Measurements from ENCODE around the gene DBNDD1. TPM values are rescaled to one million over a fixed set of nuclear protein-coding genes. Genes with fewer than 3 reads are reported as not detected.

DBNDD1 gene
- total RNA-seq, 1 experiment from 2014 or later: 75.0 TPM

DNA sequence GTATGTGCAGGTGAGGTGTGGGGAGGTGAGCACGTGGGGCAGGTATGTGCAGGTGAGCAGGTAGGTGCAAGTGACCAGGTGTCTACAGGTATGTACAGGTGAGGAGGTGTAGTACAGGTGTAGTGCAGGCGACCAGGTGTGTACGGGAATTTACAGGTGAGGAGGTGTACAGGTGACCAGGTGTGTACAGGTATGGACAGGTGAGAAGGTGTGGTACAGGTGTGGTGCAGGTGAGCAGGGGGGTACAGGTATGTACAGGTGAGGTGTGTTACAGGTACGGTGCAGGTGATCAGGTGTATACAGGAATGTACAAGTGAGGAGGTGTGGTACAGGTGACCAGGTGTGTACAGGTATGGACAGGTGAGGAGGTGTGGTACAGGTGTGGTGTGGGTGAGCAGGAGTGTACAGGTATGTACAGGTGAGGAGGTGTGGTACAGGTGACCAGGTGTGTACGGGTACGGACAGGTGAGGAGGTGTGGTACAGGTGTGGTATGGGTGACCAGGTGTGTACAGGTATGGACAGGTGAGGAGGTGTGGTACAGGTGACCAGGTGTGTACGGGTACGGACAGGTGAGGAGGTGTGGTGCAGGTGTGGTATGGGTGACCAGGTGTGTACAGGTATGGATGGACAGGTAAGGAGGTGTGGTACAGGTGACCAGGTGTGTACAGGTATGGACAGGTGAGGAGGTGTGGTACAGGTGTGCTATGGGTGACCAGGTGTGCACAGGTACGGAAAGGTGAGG lies 12.8 kb upstream of the DBNDD1 start (continued):
- TF ChIP-seq, protein P1, sequence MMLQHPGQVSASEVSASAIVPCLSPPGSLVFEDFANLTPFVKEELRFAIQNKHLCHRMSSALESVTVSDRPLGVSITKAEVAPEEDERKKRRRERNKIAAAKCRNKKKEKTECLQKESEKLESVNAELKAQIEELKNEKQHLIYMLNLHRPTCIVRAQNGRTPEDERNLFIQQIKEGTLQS (CRISPR knock-in tag; conservative IDR thresholded peaks at IDR 0.05): no peak
- no peak for TF ChIP-seq JUN (CRISPR knock-in tag; IDR thresholded peaks at IDR 0.05)
- TF ChIP-seq SOX15 (CRISPR knock-in tag; IDR thresholded peaks at IDR 0.05): no peak
- TF ChIP-seq, protein P2, sequence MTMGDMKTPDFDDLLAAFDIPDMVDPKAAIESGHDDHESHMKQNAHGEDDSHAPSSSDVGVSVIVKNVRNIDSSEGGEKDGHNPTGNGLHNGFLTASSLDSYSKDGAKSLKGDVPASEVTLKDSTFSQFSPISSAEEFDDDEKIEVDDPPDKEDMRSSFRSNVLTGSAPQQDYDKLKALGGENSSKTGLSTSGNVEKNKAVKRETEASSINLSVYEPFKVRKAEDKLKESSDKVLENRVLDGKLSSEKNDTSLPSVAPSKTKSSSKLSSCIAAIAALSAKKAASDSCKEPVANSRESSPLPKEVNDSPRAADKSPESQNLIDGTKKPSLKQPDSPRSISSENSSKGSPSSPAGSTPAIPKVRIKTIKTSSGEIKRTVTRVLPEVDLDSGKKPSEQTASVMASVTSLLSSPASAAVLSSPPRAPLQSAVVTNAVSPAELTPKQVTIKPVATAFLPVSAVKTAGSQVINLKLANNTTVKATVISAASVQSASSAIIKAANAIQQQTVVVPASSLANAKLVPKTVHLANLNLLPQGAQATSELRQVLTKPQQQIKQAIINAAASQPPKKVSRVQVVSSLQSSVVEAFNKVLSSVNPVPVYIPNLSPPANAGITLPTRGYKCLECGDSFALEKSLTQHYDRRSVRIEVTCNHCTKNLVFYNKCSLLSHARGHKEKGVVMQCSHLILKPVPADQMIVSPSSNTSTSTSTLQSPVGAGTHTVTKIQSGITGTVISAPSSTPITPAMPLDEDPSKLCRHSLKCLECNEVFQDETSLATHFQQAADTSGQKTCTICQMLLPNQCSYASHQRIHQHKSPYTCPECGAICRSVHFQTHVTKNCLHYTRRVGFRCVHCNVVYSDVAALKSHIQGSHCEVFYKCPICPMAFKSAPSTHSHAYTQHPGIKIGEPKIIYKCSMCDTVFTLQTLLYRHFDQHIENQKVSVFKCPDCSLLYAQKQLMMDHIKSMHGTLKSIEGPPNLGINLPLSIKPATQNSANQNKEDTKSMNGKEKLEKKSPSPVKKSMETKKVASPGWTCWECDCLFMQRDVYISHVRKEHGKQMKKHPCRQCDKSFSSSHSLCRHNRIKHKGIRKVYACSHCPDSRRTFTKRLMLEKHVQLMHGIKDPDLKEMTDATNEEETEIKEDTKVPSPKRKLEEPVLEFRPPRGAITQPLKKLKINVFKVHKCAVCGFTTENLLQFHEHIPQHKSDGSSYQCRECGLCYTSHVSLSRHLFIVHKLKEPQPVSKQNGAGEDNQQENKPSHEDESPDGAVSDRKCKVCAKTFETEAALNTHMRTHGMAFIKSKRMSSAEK (CRISPR knock-in tag; IDR thresholded peaks at IDR 0.05; ENCODE audit: borderline replicate concordance): no peak
- no peak for TF ChIP-seq GRHL2 (CRISPR knock-in tag; IDR thresholded peaks at IDR 0.05; ENCODE audit: insufficient replicate concordance, severe bottlenecking)
- no peak for TF ChIP-seq CBFB (CRISPR knock-in tag; IDR thresholded peaks at IDR 0.05; ENCODE audit: low read depth)
- TF ChIP-seq ZNF317 (CRISPR knock-in tag; IDR thresholded peaks at IDR 0.05; ENCODE audit: borderline replicate concordance, low read depth): no peak
- TF ChIP-seq ESRRA (CRISPR knock-in tag; IDR thresholded peaks at IDR 0.05; ENCODE audit: borderline replicate concordance): no peak
- TF ChIP-seq, protein P3, sequence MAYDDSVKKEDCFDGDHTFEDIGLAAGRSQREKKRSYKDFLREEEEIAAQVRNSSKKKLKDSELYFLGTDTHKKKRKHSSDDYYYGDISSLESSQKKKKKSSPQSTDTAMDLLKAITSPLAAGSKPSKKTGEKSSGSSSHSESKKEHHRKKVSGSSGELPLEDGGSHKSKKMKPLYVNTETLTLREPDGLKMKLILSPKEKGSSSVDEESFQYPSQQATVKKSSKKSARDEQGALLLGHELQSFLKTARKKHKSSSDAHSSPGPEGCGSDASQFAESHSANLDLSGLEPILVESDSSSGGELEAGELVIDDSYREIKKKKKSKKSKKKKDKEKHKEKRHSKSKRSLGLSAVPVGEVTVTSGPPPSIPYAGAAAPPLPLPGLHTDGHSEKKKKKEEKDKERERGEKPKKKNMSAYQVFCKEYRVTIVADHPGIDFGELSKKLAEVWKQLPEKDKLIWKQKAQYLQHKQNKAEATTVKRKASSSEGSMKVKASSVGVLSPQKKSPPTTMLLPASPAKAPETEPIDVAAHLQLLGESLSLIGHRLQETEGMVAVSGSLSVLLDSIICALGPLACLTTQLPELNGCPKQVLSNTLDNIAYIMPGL (CRISPR knock-in tag; IDR thresholded peaks at IDR 0.05): no peak
- TF ChIP-seq JAZF1 (CRISPR knock-in tag; IDR thresholded peaks at IDR 0.05): no peak
- no peak for TF ChIP-seq RELA (CRISPR knock-in tag; IDR thresholded peaks at IDR 0.05; ENCODE audit: borderline replicate concordance)
- no peak for TF ChIP-seq MYBL2 (CRISPR knock-in tag; IDR thresholded peaks at IDR 0.05)

DNA sequence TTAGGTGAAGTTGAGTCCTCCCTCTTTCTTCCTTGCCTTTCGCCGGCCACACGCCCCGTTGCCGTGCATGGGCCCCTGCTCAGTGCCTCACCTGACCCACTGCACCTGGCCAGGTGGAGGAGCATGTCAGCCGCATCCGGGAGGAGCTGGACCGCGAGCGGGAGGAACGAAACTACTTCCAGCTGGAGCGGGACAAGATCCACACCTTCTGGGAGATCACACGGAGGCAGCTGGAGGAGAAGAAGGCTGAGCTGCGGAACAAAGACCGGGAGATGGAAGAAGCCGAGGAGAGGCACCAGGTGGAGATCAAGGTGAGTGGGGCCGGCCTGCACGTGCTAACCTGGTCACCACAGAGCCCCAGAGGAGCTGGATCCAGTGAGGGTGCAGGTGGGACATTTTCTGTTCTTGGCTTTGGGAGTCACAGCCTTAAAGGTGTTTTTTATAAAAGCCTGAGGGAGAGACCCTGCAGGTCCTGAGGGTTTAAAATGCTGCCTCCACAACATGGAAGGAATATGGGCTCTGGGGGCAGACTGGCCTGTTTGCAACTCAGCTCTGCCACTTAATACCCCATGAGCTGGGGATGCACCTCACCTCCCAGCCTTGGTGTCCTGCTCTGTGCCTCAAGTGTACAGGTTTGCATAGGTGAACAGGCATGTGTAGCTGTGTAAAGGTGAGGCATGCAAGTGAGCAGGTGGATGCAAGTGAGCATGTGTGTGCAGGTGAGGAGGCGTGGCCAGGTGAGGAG lies 12.1 kb upstream of the DBNDD1 start:
- Mint-ChIP-seq H3K36me3 (peaks cover 41% of the 10 kb centered on the region), H3K4me3 (no peak overlapping the region)
- no peak for ATAC-seq

DNA sequence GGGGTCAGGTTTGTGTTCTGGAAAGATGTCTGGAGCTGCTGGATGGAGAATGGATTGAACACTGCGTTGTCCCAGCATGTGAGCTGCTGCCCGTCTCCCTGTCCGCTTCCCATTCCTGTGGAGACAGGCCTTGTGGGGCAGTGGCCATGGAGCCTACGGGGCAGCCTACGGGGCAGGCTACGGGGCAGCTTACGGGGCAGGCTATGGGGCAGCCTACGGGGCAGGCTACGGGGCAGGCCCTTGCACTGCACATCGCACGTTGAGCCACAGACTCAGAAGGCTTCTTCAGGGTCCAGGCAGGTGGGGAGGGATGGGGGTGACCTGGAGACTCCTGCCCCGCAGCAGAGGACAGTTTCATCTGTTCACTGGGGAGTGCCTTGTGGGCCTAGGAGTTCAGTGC lies 9.7 kb upstream of the DBNDD1 start:
- H3K9me3 Mint-ChIP-seq: no peaks in the 10 kb centered on the region
- no peaks in the 10 kb centered on the region for H3K27me3 Mint-ChIP-seq (ENCODE audit: low read depth)
- H3K27ac Mint-ChIP-seq: no peak overlapping the region
- ATAC-seq (no peak), DNase-seq (ENCODE audit: low spot score) (no peak)
- peaks cover 28% of the 10 kb centered on the region for H3K36me3 Mint-ChIP-seq
- H3K4me3 Mint-ChIP-seq: no peak overlapping the region
- TF ChIP-seq JUN (CRISPR knock-in tag; IDR thresholded peaks at IDR 0.05): no peak
- no peak for TF ChIP-seq ZNF317 (CRISPR knock-in tag; IDR thresholded peaks at IDR 0.05; ENCODE audit: borderline replicate concordance, low read depth)
- TF ChIP-seq ELF4 (CRISPR knock-in tag; IDR thresholded peaks at IDR 0.05; ENCODE audit: low read depth): no peak
- no peak for TF ChIP-seq CREB1 (CRISPR knock-in tag; IDR thresholded peaks at IDR 0.05)
- TF ChIP-seq, protein P4, sequence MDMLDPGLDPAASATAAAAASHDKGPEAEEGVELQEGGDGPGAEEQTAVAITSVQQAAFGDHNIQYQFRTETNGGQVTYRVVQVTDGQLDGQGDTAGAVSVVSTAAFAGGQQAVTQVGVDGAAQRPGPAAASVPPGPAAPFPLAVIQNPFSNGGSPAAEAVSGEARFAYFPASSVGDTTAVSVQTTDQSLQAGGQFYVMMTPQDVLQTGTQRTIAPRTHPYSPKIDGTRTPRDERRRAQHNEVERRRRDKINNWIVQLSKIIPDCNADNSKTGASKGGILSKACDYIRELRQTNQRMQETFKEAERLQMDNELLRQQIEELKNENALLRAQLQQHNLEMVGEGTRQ (CRISPR knock-in tag; IDR thresholded peaks at IDR 0.05): no peak
- TF ChIP-seq ZBTB21 (CRISPR knock-in tag; IDR thresholded peaks at IDR 0.05; ENCODE audit: borderline replicate concordance): no peak
- no peaks in the 10 kb centered on the region for H3K4me1 Mint-ChIP-seq
- ChIA-PET CTCF (no interaction called here), POLR2A (no interaction called here)

More for the DNA sequence above, 12.1 kb upstream of the DBNDD1 start:
- DNase-seq (ENCODE audit: low spot score): no peak
- peak overlapping the region; percentile 49; the same call in 1 of the 2 replicates for H3K27ac Mint-ChIP-seq
- H3K4me1 Mint-ChIP-seq: peaks cover 9% of the 10 kb centered on the region
- TF ChIP-seq GABPB1 (CRISPR knock-in tag; IDR thresholded peaks at IDR 0.05): no peak
- no peak for TF ChIP-seq ZNF121 (CRISPR knock-in tag; IDR thresholded peaks at IDR 0.05)
- TF ChIP-seq ZNF671 (CRISPR knock-in tag; IDR thresholded peaks at IDR 0.05): no peak
- no peak for TF ChIP-seq ESRRA (CRISPR knock-in tag; IDR thresholded peaks at IDR 0.05; ENCODE audit: borderline replicate concordance)
- ChIA-PET CTCF (interaction anchor here (0.7 kb wide), 1 partner anchor 11 kb away, joined by 3 read pairs; no protein-coding TSS in a partner anchor), POLR2A (no interaction called here)
- no peaks in the 10 kb centered on the region for H3K9me3 Mint-ChIP-seq
- H3K27me3 Mint-ChIP-seq (ENCODE audit: low read depth): no peaks in the 10 kb centered on the region

All from WTC11 (cell line).